Activated naive CD4-positive, alpha-beta T cell treated with anti-CD3 and anti-CD28 coated beads, Interleukin-2, amount 10 ng/mL, durations not matched to agents 7 days and 5 days (primary cell): Measurements from ENCODE around the gene RIN3.
A peak's percentile ranks its signal among the peaks of the same experiment; 100 is the strongest.

Source experiments
- CTCF ChIA-PET: fragments of 350-600 bp; sonication (Branson Sonifier 250); formaldehyde crosslinking; loops from one replicate; lab custom pipeline; 2021; ENCODE audit warnings: antibody characterized with exemption; lab: Charles Lee
- DNase-seq: peaks from one replicate; pipeline ENCODE4 v3.0.0-alpha.2; 2020
- H3K27ac Mint-ChIP-seq: one replicate; pipeline ENCODE4 v1.8.0; 2021; ENCODE audit warnings: mild to moderate bottlenecking, moderate library complexity, mixed read lengths
- H3K27me3 Mint-ChIP-seq: one replicate; pipeline ENCODE4 v1.8.0; 2021; ENCODE audit warnings: mild to moderate bottlenecking, mixed read lengths
- H3K36me3 Mint-ChIP-seq: one replicate; pipeline ENCODE4 v1.8.0; 2021; ENCODE audit warnings: mixed read lengths
- H3K4me1 Mint-ChIP-seq: one replicate; pipeline ENCODE4 v1.8.0; 2021; ENCODE audit warnings: mixed read lengths
- H3K4me3 Mint-ChIP-seq: one replicate; pipeline ENCODE4 v1.8.0; 2021; ENCODE audit warnings: mild to moderate bottlenecking, moderate library complexity, mixed read lengths
- H3K9me3 Mint-ChIP-seq: one replicate; pipeline ENCODE4 v1.8.0; 2021; ENCODE audit warnings: mixed read lengths

The RIN3 gene

DNA sequence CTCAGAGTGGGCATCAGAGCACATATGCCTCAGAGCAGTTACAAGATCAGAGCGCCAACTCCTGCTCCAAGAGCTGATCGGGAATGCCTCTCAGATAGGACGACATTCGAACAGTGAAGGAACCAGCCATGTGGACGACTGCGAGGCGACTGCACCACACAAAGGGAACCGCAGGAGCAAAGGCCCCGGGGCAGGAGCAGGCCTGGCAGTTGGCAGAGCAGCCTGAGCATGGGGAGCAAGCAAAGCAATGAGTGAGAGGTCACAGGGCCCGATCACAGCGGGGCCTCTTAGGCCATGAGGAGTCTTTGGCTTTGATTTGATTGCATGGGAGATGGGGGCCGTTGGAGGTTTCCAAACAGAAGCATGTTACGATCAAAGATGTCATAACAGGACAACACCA, 144.6 kb downstream of the RIN3 start:
- H3K9me3 Mint-ChIP-seq = no peaks in the 10 kb centered on the region
- CTCF ChIA-PET = no interaction called here
- peak overlapping the region; percentile 55 for H3K27ac Mint-ChIP-seq
- no peak for DNase-seq
- H3K4me3 Mint-ChIP-seq = no peak overlapping the region
- H3K4me1 Mint-ChIP-seq = peaks cover 80% of the 10 kb centered on the region
- no peaks in the 10 kb centered on the region for H3K27me3 Mint-ChIP-seq
- peaks cover 89% of the 10 kb centered on the region for H3K36me3 Mint-ChIP-seq

DNA sequence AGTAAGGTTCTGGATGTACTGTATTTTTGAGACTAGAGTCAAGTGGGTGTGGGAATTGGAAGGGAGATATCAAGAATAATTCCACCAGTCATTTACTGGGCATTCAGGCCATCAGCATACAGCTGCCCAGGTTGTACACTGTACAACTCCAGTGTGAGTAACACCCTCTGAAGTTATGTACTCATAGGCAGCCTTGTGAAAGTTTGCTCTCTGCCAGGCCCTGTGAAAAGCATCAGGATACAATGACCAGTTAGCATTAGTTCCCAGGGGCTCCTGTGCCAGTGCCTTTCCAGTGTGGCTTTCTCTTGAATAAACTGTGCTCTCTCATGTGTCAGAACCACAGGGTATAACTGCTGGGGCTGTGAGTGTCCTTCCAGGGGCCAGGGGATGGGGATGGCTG, 145.1 kb downstream of the RIN3 start:
- H3K27ac Mint-ChIP-seq = peak overlapping the region; percentile 55
- H3K9me3 Mint-ChIP-seq = no peaks in the 10 kb centered on the region
- no peak for DNase-seq
- CTCF ChIA-PET = interaction anchor here (1.0 kb wide), 1 partner anchor 28 kb away, joined by 3 read pairs; no protein-coding TSS in a partner anchor
- peaks cover 89% of the 10 kb centered on the region for H3K36me3 Mint-ChIP-seq
- no peak overlapping the region for H3K4me3 Mint-ChIP-seq
- H3K27me3 Mint-ChIP-seq = no peaks in the 10 kb centered on the region
- peaks cover 77% of the 10 kb centered on the region for H3K4me1 Mint-ChIP-seq

DNA sequence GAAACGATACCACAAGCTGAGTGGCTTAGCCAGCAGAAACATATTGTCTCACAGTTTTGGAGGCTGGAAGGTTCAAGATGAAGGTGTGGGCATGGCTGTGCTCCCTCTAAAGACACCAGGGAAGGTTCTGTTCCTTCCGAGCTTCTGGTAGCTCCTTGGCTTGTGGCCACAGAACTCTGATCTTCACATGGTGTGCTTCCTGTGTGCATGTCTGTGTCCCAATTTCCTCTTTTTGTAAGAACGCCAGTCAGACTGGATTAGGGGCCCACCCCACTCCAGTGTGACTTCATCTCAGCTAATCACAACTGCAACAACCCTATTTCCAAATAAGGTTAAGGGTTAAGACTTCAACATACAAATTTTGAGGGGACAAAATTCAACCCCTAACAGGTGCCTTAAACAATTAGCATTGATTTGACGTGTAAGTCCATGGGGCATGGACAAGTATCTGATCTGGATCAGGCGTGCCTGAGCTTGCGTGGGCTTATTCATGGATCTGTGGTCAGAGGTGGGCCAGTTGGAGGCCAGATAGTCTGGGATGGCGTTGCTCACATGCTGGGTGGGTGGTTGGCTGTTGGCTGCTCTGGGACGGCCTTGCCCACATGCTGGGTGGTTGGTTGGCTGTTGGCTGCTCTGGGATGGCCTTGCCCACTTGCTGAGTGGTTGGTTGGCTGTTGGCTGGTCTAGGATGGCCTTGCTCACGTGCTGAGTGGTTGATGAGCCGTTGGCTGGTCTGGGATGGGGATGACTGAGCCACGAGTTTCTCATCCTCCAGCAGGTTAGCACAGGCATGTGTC, 146.4 kb downstream of the RIN3 start:
- peaks cover 92% of the 10 kb centered on the region for H3K36me3 Mint-ChIP-seq
- CTCF ChIA-PET = no interaction called here
- H3K9me3 Mint-ChIP-seq = no peaks in the 10 kb centered on the region
- no peaks in the 10 kb centered on the region for H3K27me3 Mint-ChIP-seq
- H3K4me3 Mint-ChIP-seq = no peak overlapping the region
- peak overlapping the region; percentile 60 for H3K27ac Mint-ChIP-seq
- H3K4me1 Mint-ChIP-seq = peaks cover 74% of the 10 kb centered on the region
- no peak for DNase-seq

DNA sequence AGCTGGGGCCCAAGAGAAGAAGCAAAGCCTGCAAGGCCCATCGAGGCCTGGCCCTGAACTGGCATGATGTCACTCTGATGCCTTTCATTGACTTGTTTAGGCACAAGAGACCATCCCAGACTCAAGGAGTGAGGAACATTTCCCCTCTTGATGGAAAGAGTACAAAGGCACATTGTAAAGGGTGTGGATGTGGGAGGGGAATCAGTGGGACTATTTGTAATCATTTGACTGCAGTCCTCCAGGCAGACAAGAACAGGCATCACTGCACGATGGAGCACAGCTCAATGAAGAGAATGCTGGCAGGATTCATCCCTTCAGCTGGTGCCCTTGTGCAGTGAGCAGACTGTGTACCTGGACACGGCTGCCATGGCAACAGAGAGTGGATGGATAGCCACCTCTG, 147.0 kb downstream of the RIN3 start:
- H3K4me1 Mint-ChIP-seq = peaks cover 72% of the 10 kb centered on the region
- CTCF ChIA-PET = no interaction called here
- peaks cover 89% of the 10 kb centered on the region for H3K36me3 Mint-ChIP-seq
- H3K9me3 Mint-ChIP-seq = no peaks in the 10 kb centered on the region
- no peaks in the 10 kb centered on the region for H3K27me3 Mint-ChIP-seq
- no peak overlapping the region for H3K4me3 Mint-ChIP-seq
- DNase-seq = no peak
- peak overlapping the region; percentile 60 for H3K27ac Mint-ChIP-seq

DNA sequence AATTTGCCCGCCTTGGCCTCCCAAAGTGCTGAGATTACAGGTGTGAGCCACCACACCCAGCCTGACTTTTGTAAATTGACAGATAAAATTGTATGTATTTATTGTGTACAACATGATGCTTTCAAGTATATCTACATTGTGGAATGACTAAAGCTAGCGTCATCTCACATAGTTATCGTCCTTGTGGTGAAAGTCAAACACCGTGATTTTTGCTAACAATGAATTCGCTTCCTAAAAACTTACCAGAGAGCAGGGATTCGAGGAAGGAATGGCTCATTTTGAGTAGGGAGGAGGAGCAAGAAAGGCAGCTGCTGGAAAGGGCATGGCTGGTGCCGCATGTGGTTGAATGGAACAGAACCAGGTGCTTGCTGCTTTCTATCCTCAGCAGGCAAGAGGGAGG, 149.5 kb downstream of the RIN3 start:
- no peak for DNase-seq
- no peaks in the 10 kb centered on the region for H3K27me3 Mint-ChIP-seq
- peaks cover 89% of the 10 kb centered on the region for H3K36me3 Mint-ChIP-seq
- no peak overlapping the region for H3K27ac Mint-ChIP-seq
- no peaks in the 10 kb centered on the region for H3K9me3 Mint-ChIP-seq
- H3K4me3 Mint-ChIP-seq = no peak overlapping the region
- peaks cover 64% of the 10 kb centered on the region for H3K4me1 Mint-ChIP-seq
- CTCF ChIA-PET = no interaction called here

DNA sequence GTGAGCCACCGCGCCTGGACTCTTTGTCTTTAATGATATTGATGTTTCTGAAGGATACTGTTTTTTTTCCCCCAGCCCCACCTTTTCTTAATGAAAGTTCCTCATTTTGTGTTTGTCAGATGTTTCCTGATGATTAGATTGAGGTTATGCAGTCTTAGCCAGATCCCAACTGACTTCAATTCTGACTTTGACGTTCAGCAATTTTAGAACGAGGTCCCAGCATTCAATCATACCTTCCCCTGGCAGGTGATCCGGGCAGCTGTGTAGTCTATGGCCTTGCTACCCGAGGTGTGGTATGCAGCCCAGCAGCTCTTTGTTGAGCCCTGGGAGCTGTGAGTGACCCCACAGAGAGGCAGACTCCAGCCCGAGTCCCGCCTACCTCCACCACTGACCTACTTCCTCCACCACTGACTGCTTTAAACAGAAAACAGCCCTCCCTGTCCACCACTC, 152.1 kb downstream of the RIN3 start:
- H3K27me3 Mint-ChIP-seq = no peaks in the 10 kb centered on the region
- H3K4me1 Mint-ChIP-seq = peaks cover 63% of the 10 kb centered on the region
- no peak overlapping the region for H3K4me3 Mint-ChIP-seq
- H3K9me3 Mint-ChIP-seq = no peaks in the 10 kb centered on the region
- no peak for DNase-seq
- H3K36me3 Mint-ChIP-seq = peaks cover 88% of the 10 kb centered on the region
- no peak overlapping the region for H3K27ac Mint-ChIP-seq
- CTCF ChIA-PET = no interaction called here

DNA sequence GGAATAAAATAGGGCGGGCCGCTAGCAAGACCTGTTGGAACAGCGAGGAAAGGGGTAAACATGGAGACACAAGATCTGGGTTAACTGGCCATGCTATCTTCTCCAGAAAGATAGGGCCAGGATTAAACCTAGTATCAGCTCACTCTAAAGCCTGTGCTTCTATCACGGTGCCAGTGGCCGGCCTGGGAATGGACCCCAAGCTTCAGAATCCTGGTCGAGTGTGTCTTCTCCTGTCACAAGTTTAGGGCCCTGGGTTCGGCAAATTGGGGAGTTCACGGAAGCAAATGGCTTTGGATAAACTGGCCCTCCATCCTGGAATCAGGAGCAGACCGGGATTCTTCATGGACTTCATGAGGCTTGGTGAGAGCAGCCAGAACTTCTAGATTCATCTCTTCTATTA, 152.7 kb downstream of the RIN3 start:
- no peak for DNase-seq
- peaks cover 88% of the 10 kb centered on the region for H3K36me3 Mint-ChIP-seq
- H3K9me3 Mint-ChIP-seq = no peaks in the 10 kb centered on the region
- no peaks in the 10 kb centered on the region for H3K27me3 Mint-ChIP-seq
- H3K4me3 Mint-ChIP-seq = no peak overlapping the region
- H3K4me1 Mint-ChIP-seq = peaks cover 60% of the 10 kb centered on the region
- CTCF ChIA-PET = interaction anchor here (1.1 kb wide), 1 partner anchor 70 kb away, joined by 3 read pairs; no protein-coding TSS in a partner anchor
- H3K27ac Mint-ChIP-seq = no peak overlapping the region

DNA sequence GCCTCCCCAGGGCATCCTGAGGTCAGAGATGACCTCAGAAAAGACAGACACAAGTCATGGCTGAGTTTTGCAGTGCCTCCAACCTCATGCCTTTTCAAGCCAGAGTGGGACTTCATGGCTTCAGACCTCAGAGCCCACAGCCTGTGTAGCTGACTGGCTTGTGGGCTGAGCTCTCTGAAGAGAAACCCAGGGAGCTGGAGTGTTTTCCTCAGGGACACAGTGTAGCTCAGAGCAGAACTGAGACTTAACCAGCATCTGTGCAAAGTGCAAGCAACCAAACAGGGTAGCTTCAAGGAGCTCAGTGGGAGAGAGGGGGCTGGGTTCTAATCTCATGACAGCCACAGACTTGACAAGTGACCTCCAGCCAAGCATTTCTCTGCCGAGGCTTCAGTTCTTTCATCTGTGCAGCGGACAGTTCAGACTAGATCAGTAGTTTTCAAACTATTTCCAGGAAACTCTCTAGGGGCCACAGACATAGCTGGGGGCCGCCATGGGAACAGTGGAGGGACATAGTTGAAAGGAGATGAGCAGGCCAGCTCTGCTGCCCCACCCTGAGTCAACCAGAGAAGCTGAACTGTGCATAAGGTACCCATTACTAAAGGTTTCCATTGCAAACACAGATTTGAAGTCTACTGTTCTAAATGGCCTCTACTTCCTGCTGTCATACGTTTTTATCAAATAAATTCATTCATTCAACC, 154.8 kb downstream of the RIN3 start:
- Mint-ChIP-seq H3K27me3 (no peaks in the 10 kb centered on the region), H3K4me1 (peaks cover 55% of the 10 kb centered on the region), H3K36me3 (peaks cover 76% of the 10 kb centered on the region), H3K27ac (no peak overlapping the region), H3K4me3 (no peak overlapping the region), H3K9me3 (no peaks in the 10 kb centered on the region)
- no peak for DNase-seq
- CTCF ChIA-PET = interaction anchor here (0.7 to 1.1 kb wide), 2 partner anchors 12 to 55 kb away, joined by 3 to 4 read pairs; no protein-coding TSS in a partner anchor

DNA sequence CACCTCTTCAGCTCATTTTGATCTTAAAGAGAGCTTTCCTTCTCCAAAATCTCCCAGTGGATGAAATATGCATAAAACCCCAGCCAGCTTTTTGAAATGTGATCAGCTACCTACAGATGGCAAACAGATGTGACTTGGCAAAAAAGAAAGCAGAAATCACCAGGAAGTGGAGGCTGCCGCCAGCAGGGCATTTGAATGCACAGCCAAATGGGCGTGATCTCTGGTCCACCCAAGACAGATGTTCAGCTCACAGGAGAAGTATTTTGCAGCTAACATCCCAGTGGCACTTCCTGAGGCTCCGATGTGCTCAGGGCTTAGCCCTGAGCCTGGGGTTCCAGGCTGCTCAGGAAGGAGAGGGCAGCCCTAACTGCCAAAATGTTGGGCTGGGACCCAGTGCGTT, 156.6 kb downstream of the RIN3 start:
- no peak overlapping the region for H3K4me3 Mint-ChIP-seq
- H3K9me3 Mint-ChIP-seq = no peaks in the 10 kb centered on the region
- H3K36me3 Mint-ChIP-seq = peaks cover 77% of the 10 kb centered on the region
- H3K27me3 Mint-ChIP-seq = no peaks in the 10 kb centered on the region
- H3K27ac Mint-ChIP-seq = peak overlapping the region; percentile 64
- DNase-seq = no peak
- CTCF ChIA-PET = interaction anchor here (0.5 to 1.6 kb wide), 6 partner anchors 11 to 1799 kb away, joined by 3 to 6 read pairs (median 5); no protein-coding TSS in a partner anchor
- peaks cover 53% of the 10 kb centered on the region for H3K4me1 Mint-ChIP-seq

DNA sequence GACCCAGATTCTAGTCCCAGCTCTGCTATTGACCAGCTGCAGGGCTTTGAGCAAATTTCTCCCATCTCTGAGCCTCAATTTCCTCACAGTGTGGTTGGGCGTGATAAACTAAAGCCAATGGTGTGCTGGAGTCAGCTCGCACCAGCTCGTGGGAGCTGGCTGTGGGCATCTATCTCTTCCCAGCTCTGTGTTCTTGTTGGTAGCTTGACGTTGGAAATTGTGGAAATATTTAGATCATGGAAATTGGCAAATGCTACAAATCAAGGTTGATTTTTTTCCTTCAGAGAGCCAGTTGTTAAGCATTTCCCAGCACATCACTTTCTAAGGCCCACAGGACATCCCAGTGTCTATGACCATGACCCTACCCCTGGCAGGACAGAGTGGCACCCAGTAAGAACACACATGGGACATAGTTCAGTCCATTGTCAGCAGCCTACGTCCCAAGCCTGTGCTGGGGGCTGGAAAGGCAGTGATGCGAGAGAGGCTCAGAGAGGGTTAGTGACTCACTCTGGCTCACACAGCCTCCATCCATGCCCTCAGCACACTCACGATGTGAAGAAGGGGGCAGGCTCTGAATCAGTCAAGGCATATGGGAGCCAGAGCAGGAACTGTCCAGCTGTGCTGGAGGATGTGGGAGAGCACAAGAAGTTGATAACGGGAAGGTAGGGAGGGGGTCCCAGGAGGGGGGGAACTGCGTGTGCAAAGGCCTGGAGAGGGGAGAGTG, 157.2 kb downstream of the RIN3 start:
- Mint-ChIP-seq H3K27ac (peak overlapping the region; percentile 16), H3K4me1 (peaks cover 56% of the 10 kb centered on the region), H3K9me3 (no peaks in the 10 kb centered on the region), H3K4me3 (no peak overlapping the region), H3K27me3 (no peaks in the 10 kb centered on the region), H3K36me3 (peaks cover 77% of the 10 kb centered on the region)
- DNase-seq = no peak
- CTCF ChIA-PET = interaction anchor here (1.2 to 1.6 kb wide), 3 partner anchors 10 to 58 kb away, joined by 4 to 6 read pairs (median 6); no protein-coding TSS in a partner anchor

DNA sequence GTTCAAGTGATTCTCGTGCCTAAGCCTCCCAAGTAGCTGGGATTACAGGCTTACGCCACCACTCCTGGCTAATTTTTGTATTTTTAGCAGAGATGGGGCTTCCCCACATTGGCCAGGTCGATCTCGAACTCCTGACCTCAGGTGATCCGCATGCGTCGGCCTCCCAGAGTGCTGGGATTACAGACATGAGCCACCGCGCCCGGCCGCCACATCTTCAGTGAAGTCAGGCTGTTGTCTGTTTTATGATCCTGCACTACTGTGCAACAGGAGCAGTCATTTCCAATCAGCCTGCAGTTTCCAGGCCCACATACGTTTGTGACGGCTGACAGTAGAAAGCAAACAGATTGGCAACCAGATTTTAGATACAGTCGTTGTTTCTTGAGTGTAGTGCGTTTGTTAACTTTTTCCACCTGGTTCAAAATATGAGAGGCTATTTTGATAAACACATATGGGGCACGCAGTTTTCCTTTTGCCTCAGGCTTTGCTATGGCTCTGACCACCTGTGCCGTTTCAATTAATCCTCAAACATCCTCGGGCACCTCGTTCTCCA, 160.1 kb downstream of the RIN3 start:
- CTCF ChIA-PET = no interaction called here
- no peak for DNase-seq
- H3K4me3 Mint-ChIP-seq = no peak overlapping the region
- H3K27me3 Mint-ChIP-seq = no peaks in the 10 kb centered on the region
- H3K9me3 Mint-ChIP-seq = no peaks in the 10 kb centered on the region
- H3K36me3 Mint-ChIP-seq = peaks cover 76% of the 10 kb centered on the region
- H3K4me1 Mint-ChIP-seq = peaks cover 53% of the 10 kb centered on the region
- H3K27ac Mint-ChIP-seq = no peak overlapping the region

DNA sequence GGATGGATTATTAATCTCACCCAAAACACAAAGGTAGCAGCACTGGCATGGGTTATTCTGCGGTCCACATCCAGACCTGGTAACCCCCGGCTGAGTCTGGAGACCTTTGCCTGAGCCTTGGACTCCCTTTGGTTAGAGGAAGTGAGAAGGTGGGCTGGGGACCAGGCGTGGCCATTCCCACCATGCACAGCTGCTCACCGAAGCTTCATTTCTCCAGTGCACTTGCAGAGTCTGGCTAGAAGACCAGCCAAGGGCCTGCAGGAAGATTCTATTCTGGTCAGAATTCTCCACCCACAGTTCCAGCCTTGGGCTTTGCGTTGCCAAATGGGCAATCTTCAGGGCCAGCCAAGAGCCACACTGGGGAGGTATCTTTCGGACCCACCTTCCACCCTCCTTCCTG, 161.8 kb downstream of the RIN3 start:
- H3K27ac Mint-ChIP-seq = no peak overlapping the region
- H3K4me1 Mint-ChIP-seq = peaks cover 44% of the 10 kb centered on the region
- DNase-seq = no peak
- H3K4me3 Mint-ChIP-seq = no peak overlapping the region
- no peaks in the 10 kb centered on the region for H3K9me3 Mint-ChIP-seq
- CTCF ChIA-PET = interaction anchor here (0.6 kb wide), 1 partner anchor 65 kb away, joined by 3 read pairs; no protein-coding TSS in a partner anchor
- H3K36me3 Mint-ChIP-seq = peaks cover 76% of the 10 kb centered on the region
- no peaks in the 10 kb centered on the region for H3K27me3 Mint-ChIP-seq

DNA sequence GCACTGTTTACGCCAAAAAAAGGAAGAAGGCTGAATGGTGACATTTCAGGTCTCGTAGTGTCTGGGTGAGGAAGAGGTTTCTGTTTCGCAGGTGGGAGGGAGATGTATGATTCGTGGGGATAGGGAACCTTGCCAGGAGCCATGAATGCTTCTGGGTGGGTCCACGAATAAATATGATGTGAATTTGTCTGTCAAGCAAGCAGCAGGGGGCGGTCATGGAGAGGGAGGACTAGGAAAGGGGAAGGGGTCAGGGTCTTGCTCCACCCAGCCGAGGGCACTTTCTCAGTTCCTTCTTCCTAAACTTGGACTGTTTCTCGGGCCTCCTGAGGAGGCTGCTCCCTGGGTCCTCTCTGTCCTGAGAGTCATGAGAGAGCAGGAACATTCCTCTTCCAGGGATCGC, 162.4 kb downstream of the RIN3 start:
- H3K4me3 Mint-ChIP-seq = no peak overlapping the region
- no peak for DNase-seq
- H3K27me3 Mint-ChIP-seq = no peaks in the 10 kb centered on the region
- H3K36me3 Mint-ChIP-seq = peaks cover 75% of the 10 kb centered on the region
- H3K4me1 Mint-ChIP-seq = peaks cover 45% of the 10 kb centered on the region
- CTCF ChIA-PET = no interaction called here
- H3K9me3 Mint-ChIP-seq = no peaks in the 10 kb centered on the region
- H3K27ac Mint-ChIP-seq = no peak overlapping the region
